Smooth muscle cell (in vitro differentiated cells): ENCODE data around the gene GABRD. TPM values are rescaled to one million over a fixed set of nuclear protein-coding genes. Genes with fewer than 3 reads are reported as not detected.

Experiments
- DNase-seq: peaks from one replicate; lab custom pipeline; 2025; ENCODE audit not compliant: unreplicated experiment; lab: John Stamatoyannopoulos, UW
- H2AFZ ChIP-seq: fragments of 200-600 bp; sonication (generic); 2 replicates; pipeline ENCODE4 v1.6.0; 2016; ENCODE audit warnings: antibody characterized with exemption, low read depth, mild to moderate bottlenecking
- H3F3A ChIP-seq: fragments of 200-600 bp; sonication (generic); 2 replicates; pipeline ENCODE4 v1.6.0; 2017; ENCODE audit warnings: antibody characterized with exemption, low read depth
- H3K27ac ChIP-seq: fragments of 200-600 bp; sonication (generic); 2 replicates; pipeline ENCODE4 v1.5.1; 2016; ENCODE audit warnings: low read depth, mild to moderate bottlenecking
- H3K27me3 ChIP-seq: fragments of 200-600 bp; sonication (generic); 2 replicates; pipeline ENCODE4 v1.6.1; 2016; ENCODE audit warnings: low read depth, mild to moderate bottlenecking
- H3K36me3 ChIP-seq: fragments of 200-600 bp; sonication (generic); 2 replicates; pipeline ENCODE4 v1.5.1; 2016; ENCODE audit warnings: low read depth
- H3K4me1 ChIP-seq: fragments of 200-600 bp; sonication (generic); 2 replicates; pipeline ENCODE4 v1.5.1; 2016; ENCODE audit warnings: low read depth
- H3K4me2 ChIP-seq: fragments of 200-600 bp; sonication (generic); 2 replicates; pipeline ENCODE4 v1.6.0; 2016; ENCODE audit warnings: mild to moderate bottlenecking
- H3K4me3 ChIP-seq: fragments of 200-600 bp; sonication (generic); 2 replicates; pipeline ENCODE4 v1.5.1; 2016; ENCODE audit warnings: mild to moderate bottlenecking
- H3K79me2 ChIP-seq: fragments of 200-600 bp; sonication (generic); 2 replicates; pipeline ENCODE4 v1.6.0; 2016; ENCODE audit warnings: low read depth, mild to moderate bottlenecking
- H3K9ac ChIP-seq: fragments of 200-600 bp; sonication (generic); 2 replicates; pipeline ENCODE4 v1.6.0; 2016; ENCODE audit warnings: low read depth
- H3K9me3 ChIP-seq: fragments of 200-600 bp; sonication (generic); replicated peaks from 2 replicates; pipeline ENCODE4 v1.5.1; 2016; ENCODE audit warnings: low read depth
- H4K20me1 ChIP-seq: fragments of 200-600 bp; sonication (generic); 2 replicates; pipeline ENCODE4 v1.6.0; 2016; ENCODE audit warnings: low read depth
- WGBS: methylation state at CpG from one replicate; pipeline ENCODE4 v1.1.7; 2016; ENCODE audit warnings: low lambda C conversion rate; 5-methylcytosine and 5-hydroxymethylcytosine counted together
- polyA plus RNA-seq: library from polyadenylated mRNA; unstranded; fragments of >200 nt; fragmentation: Nextera tagmentation; extraction: Ambion mirVana; gene quantifications from 2 replicates; pipeline ENCODE4 v1.2.1, GENCODE V29; 2016
- total RNA-seq: library from RNA; depleted of rRNA; stranded (reverse); fragments of >200 nt; gene quantifications from 2 replicates; pipeline ENCODE4 v1.2.3, GENCODE V29; 2014
- TF ChIP-seq, protein P1 (sequence below): fragments of 200-600 bp; sonication (generic); IDR thresholded peaks from 2 replicates; pipeline ENCODE4 v1.5.1; 2017; ENCODE audit warnings: borderline replicate concordance, mild to moderate bottlenecking, antibody characterized with exemption; ENCODE audit not compliant: insufficient read depth, poor library complexity, severe bottlenecking

The GABRD gene
- total and polyA plus RNA-seq, 2 experiments from 2014 or later = not detected

DNA sequence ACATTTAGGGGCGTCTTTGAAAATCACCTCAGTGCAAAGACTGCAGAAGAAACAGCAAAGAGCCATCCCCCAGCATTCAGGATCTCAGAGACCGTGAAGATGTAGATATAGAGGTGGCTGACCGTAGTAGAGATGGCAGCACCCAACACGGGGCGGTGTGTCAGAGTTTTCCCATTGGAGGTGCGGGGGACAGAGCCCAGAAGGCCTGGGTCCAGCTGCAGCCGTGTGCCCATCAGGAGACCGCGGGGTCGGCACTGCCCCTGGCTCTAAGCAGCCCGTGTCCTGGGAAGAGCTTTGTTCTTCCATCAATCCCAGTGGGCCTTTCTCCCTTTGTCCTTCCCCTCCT is 1.1 kb downstream of the GABRD start:
- Histone ChIP-seq H3K36me3 (no peaks in the 10 kb centered on the region), H4K20me1 (no peaks in the 10 kb centered on the region), H3K9me3 (no peaks in the 10 kb centered on the region), H3F3A (no peaks in the 10 kb centered on the region), H3K27me3 (peaks cover 70% of the 10 kb centered on the region), H2AFZ (no peak overlapping the region), H3K9ac (no peak overlapping the region), H3K4me1 (no peaks in the 10 kb centered on the region), H3K4me2 (no peak overlapping the region), H3K27ac (no peak overlapping the region), H3K4me3 (no peak overlapping the region), H3K79me2 (no peaks in the 10 kb centered on the region)
- WGBS = 92% methylated on average over 11 of the region's 11 CpGs
- TF ChIP-seq, protein P1, sequence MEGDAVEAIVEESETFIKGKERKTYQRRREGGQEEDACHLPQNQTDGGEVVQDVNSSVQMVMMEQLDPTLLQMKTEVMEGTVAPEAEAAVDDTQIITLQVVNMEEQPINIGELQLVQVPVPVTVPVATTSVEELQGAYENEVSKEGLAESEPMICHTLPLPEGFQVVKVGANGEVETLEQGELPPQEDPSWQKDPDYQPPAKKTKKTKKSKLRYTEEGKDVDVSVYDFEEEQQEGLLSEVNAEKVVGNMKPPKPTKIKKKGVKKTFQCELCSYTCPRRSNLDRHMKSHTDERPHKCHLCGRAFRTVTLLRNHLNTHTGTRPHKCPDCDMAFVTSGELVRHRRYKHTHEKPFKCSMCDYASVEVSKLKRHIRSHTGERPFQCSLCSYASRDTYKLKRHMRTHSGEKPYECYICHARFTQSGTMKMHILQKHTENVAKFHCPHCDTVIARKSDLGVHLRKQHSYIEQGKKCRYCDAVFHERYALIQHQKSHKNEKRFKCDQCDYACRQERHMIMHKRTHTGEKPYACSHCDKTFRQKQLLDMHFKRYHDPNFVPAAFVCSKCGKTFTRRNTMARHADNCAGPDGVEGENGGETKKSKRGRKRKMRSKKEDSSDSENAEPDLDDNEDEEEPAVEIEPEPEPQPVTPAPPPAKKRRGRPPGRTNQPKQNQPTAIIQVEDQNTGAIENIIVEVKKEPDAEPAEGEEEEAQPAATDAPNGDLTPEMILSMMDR = no peak
- no peak for DNase-seq

DNA sequence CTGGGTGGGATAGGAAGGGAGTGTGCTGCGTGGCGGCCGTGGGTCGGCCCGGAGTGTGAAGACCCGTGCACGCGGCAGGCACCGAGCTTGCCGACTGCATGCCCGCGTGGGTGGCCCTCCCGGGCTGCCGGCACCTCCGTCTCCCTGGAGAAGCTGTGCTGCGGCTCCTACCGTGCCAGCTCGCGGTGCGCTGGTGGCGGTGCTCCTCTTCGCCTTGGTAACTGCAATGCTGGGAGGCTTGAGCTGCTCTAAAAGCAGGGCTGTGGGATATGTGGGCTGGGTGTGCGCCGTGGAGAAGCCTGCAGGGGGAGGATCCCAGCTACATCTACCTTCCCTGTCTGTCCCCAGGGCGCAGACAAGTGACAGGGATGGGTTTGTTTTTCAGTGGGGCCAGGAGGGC is 2.4 kb downstream of the GABRD start:
- H3K79me2 ChIP-seq = no peaks in the 10 kb centered on the region
- no peaks in the 10 kb centered on the region for H3F3A ChIP-seq
- peaks cover 59% of the 10 kb centered on the region for H3K27me3 ChIP-seq
- H3K36me3 ChIP-seq = no peaks in the 10 kb centered on the region
- TF ChIP-seq, protein P1 = no peak
- H3K9ac ChIP-seq = no peak overlapping the region
- no peaks in the 10 kb centered on the region for H4K20me1 ChIP-seq
- no peak overlapping the region for H3K4me3 ChIP-seq
- H2AFZ ChIP-seq = no peak overlapping the region
- DNase-seq = no peak
- no peaks in the 10 kb centered on the region for H3K4me1 ChIP-seq
- 92% methylated on average over 25 of the region's 25 CpGs for WGBS
- no peaks in the 10 kb centered on the region for H3K9me3 ChIP-seq
- H3K27ac ChIP-seq = no peak overlapping the region
- H3K4me2 ChIP-seq = no peak overlapping the region

DNA sequence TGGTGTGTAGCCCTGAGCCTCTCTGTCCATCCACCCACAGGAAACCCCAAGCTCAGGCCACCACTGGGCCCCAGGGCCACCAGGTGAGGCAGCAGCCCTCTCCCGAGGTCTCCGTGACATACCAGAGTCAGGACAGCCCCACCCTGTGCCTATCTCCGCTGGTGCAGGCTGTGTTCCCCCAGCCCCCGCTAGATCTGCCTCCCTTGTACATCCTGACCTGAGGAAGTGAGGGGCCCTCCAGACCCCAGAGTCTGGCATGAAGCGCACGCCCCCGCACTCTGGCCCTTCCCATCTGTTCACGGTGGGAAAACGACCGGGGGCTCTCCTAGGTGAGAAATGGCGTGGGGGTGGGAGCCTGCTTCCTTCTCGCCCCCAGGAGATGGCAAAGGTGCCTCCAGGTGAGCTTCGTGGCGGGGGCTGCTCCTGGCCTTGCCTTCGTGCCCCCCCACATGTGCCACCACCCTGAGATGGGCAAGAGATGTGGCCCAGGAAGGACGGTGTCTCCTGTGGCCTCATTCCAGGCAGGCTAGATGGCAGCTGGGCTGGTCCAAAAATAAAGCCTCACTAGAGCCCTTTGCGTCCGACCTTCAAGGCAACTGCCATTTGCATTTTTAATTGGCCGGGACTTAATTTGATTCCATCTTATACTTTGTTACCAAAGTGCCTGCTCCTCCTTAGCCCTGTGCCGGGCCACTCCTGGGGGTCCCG is 3.1 kb downstream of the GABRD start:
- Histone ChIP-seq H3K4me1 (no peaks in the 10 kb centered on the region), H3K4me3 (no peak overlapping the region), H3K36me3 (no peaks in the 10 kb centered on the region), H3F3A (no peaks in the 10 kb centered on the region), H3K79me2 (no peaks in the 10 kb centered on the region), H2AFZ (no peak overlapping the region), H3K9me3 (no peaks in the 10 kb centered on the region), H3K27me3 (peaks cover 52% of the 10 kb centered on the region), H3K27ac (no peak overlapping the region), H3K9ac (no peak overlapping the region), H3K4me2 (no peak overlapping the region), H4K20me1 (no peaks in the 10 kb centered on the region)
- TF ChIP-seq, protein P1 = no peak
- WGBS = 86% methylated on average over 21 of the region's 21 CpGs
- DNase-seq = no peak

DNA sequence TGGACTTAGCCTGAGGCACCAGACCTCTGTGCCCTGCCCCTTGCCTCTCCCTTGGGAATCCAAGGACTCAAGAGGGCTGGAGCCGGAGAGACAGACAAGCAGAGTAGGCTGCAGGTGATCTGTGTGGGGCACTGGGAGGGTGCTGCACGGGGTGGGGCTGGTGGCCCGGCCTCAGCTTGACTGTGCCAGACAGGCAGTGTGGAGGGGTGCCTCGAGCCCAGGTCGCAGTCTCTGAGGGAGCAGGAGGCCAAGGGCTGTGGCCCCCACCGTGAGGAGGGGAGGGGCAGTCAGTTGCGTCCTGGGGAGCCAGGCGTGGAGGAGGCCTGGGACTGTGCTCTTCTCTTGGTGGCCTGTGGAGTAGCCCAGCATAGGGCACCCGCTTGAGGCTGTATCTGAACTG is 4.0 kb downstream of the GABRD start:
- H3K27me3 ChIP-seq = peaks cover 42% of the 10 kb centered on the region
- H3K9ac ChIP-seq = no peak overlapping the region
- H4K20me1 ChIP-seq = no peaks in the 10 kb centered on the region
- no peak overlapping the region for H3K27ac ChIP-seq
- H3F3A ChIP-seq = no peaks in the 10 kb centered on the region
- H3K79me2 ChIP-seq = no peaks in the 10 kb centered on the region
- no peaks in the 10 kb centered on the region for H3K4me1 ChIP-seq
- no peak overlapping the region for H2AFZ ChIP-seq
- 84% methylated on average over 7 of the region's 9 CpGs for WGBS
- H3K36me3 ChIP-seq = no peaks in the 10 kb centered on the region
- DNase-seq = no peak
- H3K9me3 ChIP-seq = no peaks in the 10 kb centered on the region
- H3K4me3 ChIP-seq = no peak overlapping the region
- TF ChIP-seq, protein P1 = no peak
- H3K4me2 ChIP-seq = no peak overlapping the region
